ENCODE results near the gene LHFPL5. TPM values are rescaled to one million over a fixed set of nuclear protein-coding genes. Genes with fewer than 3 reads are reported as not detected.

The LHFPL5 gene
- total RNA-seq, 2 experiments from 2014 or later = not detected

- no peak for ATAC-seq
- TF ChIP-seq CTCF (IDR thresholded peaks at IDR 0.05) = no peak
- POLR2A ChIA-PET = no interaction called here
These were observed 10.4 kb upstream of the LHFPL5 start for GRCh38 chr6:35794536-35795452.

GRCh38 chr6:35795453-35796071 is 9.6 kb upstream of the LHFPL5 start:
- no peaks in the 10 kb centered on the region for H3K27me3 Mint-ChIP-seq
- no peaks in the 10 kb centered on the region for H3K36me3 Mint-ChIP-seq (ENCODE audit: low read depth)
- no peak for TF ChIP-seq CTCF (IDR thresholded peaks at IDR 0.05)
- no peaks in the 10 kb centered on the region for H3K9me3 Mint-ChIP-seq
- ATAC-seq = no peak
- H3K27ac Mint-ChIP-seq = no peak overlapping the region
- ChIA-PET CTCF (no interaction called here), POLR2A (no interaction called here)
- intact Hi-C loops (cut with micrococcal nuclease) = no loop called here
- no peaks in the 10 kb centered on the region for H3K4me1 Mint-ChIP-seq (ENCODE audit: low read depth)
- H3K4me3 Mint-ChIP-seq = no peak overlapping the region
- no peak for DNase-seq

More at GRCh38 chr6:35794536-35795452, 10.4 kb upstream of the LHFPL5 start:
- H3K4me1 Mint-ChIP-seq (ENCODE audit: low read depth) = no peaks in the 10 kb centered on the region
- no peak overlapping the region for H3K4me3 Mint-ChIP-seq
- no peak overlapping the region for H3K27ac Mint-ChIP-seq
- CTCF ChIA-PET = interaction anchor here (1.1 kb wide), 1 partner anchor 242 kb away, joined by 3 read pairs; no protein-coding TSS in a partner anchor
- H3K27me3 Mint-ChIP-seq = peaks cover 2% of the 10 kb centered on the region
- H3K36me3 Mint-ChIP-seq (ENCODE audit: low read depth) = no peaks in the 10 kb centered on the region
- H3K9me3 Mint-ChIP-seq = no peaks in the 10 kb centered on the region
- no peak for DNase-seq
- intact Hi-C loops (cut with micrococcal nuclease) = no loop called here

- Mint-ChIP-seq H3K27ac (no peak overlapping the region), H3K36me3 (ENCODE audit: low read depth) (no peaks in the 10 kb centered on the region), H3K9me3 (no peaks in the 10 kb centered on the region), H3K27me3 (no peaks in the 10 kb centered on the region), H3K4me3 (no peak overlapping the region), H3K4me1 (ENCODE audit: low read depth) (no peaks in the 10 kb centered on the region)
- DNase-seq (no peak), ATAC-seq (no peak)
- no peak for TF ChIP-seq CTCF (IDR thresholded peaks at IDR 0.05)
- ChIA-PET CTCF (no interaction called here), POLR2A (interaction anchor here (0.7 kb wide), 1 partner anchor 18 kb away, joined by 3 read pairs; no protein-coding TSS in a partner anchor)
- intact Hi-C loops (cut with micrococcal nuclease) = no loop called here
These were observed 8.9 kb upstream of the LHFPL5 start for GRCh38 chr6:35796236-35796635.

- no peaks in the 10 kb centered on the region for H3K4me1 Mint-ChIP-seq (ENCODE audit: low read depth)
- no peak overlapping the region for H3K27ac Mint-ChIP-seq
- ChIA-PET CTCF (interaction anchor here (0.6 kb wide), 1 partner anchor 66 kb away, joined by 3 read pairs; no protein-coding TSS in a partner anchor), POLR2A (no interaction called here)
- intact Hi-C loops (cut with micrococcal nuclease) = no loop called here
- H3K4me3 Mint-ChIP-seq = no peak overlapping the region
- DNase-seq = no peak
- H3K9me3 Mint-ChIP-seq = no peaks in the 10 kb centered on the region
- no peak for ATAC-seq
- no peaks in the 10 kb centered on the region for H3K27me3 Mint-ChIP-seq
- H3K36me3 Mint-ChIP-seq (ENCODE audit: low read depth) = no peaks in the 10 kb centered on the region
- no peak for TF ChIP-seq CTCF (IDR thresholded peaks at IDR 0.05)
These were observed 7.2 kb upstream of the LHFPL5 start for GRCh38 chr6:35797837-35798526.

Data from activated CD8-positive, alpha-beta T cell treated with anti-CD3 and anti-CD28 coated beads for 36 hours (primary cell).